Upper lobe of right lung (tissue), 1 donor: Measurements from ENCODE around the gene NPC1L1. TPM values are rescaled to one million over a fixed set of nuclear protein-coding genes. Genes with fewer than 3 reads are reported as not detected.
A peak's percentile ranks its signal among the peaks of the same experiment; 100 is the strongest.

Experiments used
- ATAC-seq: fragments of 200-7000 bp; cut with Tn5 transposase; one replicate; pipeline ENCODE4 v1.9.1; 2020; ENCODE audit warnings: mild to moderate bottlenecking, moderate library complexity
- DNase-seq: peaks from one replicate; pipeline ENCODE4 v3.0.0-alpha.2; 2020
- H3K27ac ChIP-seq: fragments of 200-600 bp; one replicate; pipeline ENCODE4 v1.8.0; 2022
- H3K27me3 ChIP-seq: fragments of 200-600 bp; one replicate; pipeline ENCODE4 v1.8.0; 2022; ENCODE audit warnings: mild to moderate bottlenecking
- H3K36me3 ChIP-seq: fragments of 200-600 bp; one replicate; pipeline ENCODE4 v1.8.0; 2022
- H3K4me1 ChIP-seq: fragments of 200-600 bp; one replicate; pipeline ENCODE4 v1.8.0; 2022
- H3K4me3 ChIP-seq: fragments of 200-600 bp; one replicate; pipeline ENCODE4 v1.8.0; 2022; ENCODE audit warnings: mild to moderate bottlenecking
- H3K9me3 ChIP-seq: fragments of 200-600 bp; one replicate; pipeline ENCODE4 v1.8.0; 2022
- intact Hi-C: fragments of 100-400 bp; cut with DNase I; formaldehyde crosslinking; loops from one replicate; pipeline ENCODE4 v1.11.0; 2022
- total RNA-seq: library from RNA; stranded (reverse); fragmentation: NEBNext Ultra II Directional; extraction: Animal tissue kit (Norgen Biotek cat#: 25700); gene quantifications from one replicate; pipeline ENCODE4 v1.2.1, GENCODE V29; 2021
- TF ChIP-seq, protein P1 (sequence below): fragments of 200-600 bp; IDR thresholded peaks from one replicate; pipeline ENCODE4 v1.8.0; 2022; ENCODE audit warnings: antibody characterized with exemption
- donor health status: DM: no; HTN: yes; CAD: no; lungs with severe emphysema.

Gene NPC1L1
- total RNA-seq, 1 donor from 2014 or later = 0.17 TPM

DNA sequence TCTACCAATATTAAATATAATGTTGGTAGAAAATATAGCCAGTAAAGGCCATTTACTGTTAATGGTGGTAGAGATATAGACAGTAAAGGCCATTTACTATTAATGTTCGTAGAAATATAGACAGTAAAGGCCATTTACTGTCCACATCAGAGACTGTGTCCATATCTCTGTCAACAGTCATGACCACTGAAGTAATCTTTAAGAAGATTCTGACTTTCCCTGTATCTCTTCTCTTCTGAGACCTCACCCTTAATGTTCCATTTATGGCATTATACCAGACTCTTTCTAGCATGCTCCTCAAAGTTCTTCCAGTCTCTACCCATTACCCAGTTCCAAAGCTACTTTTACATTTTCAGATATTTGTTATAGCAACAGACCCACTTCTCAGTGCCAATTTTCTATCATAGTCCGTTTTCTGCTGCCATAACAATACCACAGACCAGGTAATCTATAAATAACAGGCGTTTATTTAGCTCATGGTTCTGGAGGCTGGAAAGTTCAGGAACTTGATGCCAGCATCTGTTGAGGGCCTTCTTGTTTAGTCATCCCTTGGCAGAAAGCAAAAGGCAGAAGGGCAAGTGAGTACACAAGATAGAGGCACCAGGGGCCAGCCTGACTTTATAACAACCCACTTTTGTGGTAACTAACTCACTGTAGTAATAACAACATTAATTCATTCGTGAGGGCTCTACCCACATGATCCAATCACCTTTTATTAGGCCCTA lies 42.7 kb downstream of the NPC1L1 start:
- no peak for ATAC-seq
- H3K4me1 ChIP-seq = no peaks in the 10 kb centered on the region
- no peaks in the 10 kb centered on the region for H3K9me3 ChIP-seq
- no peak overlapping the region for H3K27ac ChIP-seq
- H3K36me3 ChIP-seq = no peaks in the 10 kb centered on the region
- H3K27me3 ChIP-seq = peaks cover 9% of the 10 kb centered on the region
- DNase-seq = no peak
- H3K4me3 ChIP-seq = no peak overlapping the region
- intact Hi-C loops = no loop called here
- TF ChIP-seq, protein P1, sequence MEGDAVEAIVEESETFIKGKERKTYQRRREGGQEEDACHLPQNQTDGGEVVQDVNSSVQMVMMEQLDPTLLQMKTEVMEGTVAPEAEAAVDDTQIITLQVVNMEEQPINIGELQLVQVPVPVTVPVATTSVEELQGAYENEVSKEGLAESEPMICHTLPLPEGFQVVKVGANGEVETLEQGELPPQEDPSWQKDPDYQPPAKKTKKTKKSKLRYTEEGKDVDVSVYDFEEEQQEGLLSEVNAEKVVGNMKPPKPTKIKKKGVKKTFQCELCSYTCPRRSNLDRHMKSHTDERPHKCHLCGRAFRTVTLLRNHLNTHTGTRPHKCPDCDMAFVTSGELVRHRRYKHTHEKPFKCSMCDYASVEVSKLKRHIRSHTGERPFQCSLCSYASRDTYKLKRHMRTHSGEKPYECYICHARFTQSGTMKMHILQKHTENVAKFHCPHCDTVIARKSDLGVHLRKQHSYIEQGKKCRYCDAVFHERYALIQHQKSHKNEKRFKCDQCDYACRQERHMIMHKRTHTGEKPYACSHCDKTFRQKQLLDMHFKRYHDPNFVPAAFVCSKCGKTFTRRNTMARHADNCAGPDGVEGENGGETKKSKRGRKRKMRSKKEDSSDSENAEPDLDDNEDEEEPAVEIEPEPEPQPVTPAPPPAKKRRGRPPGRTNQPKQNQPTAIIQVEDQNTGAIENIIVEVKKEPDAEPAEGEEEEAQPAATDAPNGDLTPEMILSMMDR = no peak

DNA sequence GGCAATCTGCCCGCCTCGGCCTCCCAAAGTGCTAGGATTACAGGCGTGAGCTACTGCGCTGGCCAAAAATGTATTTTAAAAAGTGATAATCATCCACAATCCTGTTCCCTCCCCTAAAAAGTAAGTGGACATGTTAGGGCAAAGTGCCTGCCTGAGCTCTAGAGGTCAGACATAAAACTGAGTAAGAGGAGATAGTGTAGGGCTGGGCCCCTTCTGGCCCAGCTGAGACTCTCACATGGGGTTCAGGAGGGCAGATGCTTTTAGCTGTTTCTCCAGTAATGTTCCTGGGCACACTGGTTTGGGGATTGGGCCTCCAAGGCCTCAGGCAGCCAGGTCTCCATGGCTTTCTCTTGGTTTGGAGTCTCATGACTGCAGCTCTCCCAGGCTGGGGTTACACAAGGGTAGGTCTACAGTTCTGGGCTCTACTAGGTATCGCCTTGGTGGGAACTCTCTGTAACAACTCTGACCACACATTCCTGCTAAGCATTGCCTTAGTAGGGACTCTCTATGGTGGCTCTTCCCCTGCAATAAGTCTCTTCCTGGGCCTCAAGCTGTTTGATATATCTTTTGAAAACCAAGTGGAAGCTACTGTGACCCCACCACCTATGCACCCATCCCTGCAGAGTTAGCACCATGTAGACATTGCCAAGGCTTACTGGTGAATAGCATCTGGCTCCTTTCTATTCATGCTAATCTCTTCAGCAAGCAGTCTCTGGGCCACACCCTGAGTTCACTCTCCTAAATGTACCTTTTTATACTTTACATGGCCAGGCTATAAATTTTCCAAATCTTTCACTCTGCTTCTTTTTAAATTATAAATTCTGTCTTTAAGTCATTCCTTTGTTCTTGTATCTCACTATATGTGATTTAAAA lies 43.7 kb downstream of the NPC1L1 start:
- Histone ChIP-seq H3K27me3 (peaks cover 11% of the 10 kb centered on the region), H3K4me3 (no peak overlapping the region), H3K36me3 (no peaks in the 10 kb centered on the region), H3K4me1 (no peaks in the 10 kb centered on the region), H3K9me3 (no peaks in the 10 kb centered on the region), H3K27ac (no peak overlapping the region)
- DNase-seq (no peak), ATAC-seq (no peak)
- intact Hi-C loops = no loop called here
- TF ChIP-seq, protein P1 = no peak

DNA sequence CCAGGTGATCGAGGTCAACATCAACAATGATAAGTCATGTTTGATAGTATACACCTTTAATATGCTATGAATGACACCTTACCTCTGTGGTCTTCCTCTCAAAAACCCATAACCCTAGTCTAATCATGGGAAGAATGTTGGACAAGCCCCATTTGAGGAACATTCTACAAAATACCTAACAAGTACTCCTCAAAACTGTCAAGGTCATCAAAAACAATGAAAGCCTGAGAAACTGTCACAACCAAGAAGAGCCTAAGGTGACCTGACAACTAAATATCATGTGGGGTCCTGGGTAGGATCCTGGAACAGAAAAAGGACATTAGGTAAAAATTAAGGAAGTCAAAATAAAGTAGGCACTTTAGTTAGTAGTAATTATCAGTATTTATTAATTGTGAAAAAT lies 44.7 kb downstream of the NPC1L1 start:
- no peak overlapping the region for H3K4me3 ChIP-seq
- DNase-seq (no peak), ATAC-seq (no peak)

DNA sequence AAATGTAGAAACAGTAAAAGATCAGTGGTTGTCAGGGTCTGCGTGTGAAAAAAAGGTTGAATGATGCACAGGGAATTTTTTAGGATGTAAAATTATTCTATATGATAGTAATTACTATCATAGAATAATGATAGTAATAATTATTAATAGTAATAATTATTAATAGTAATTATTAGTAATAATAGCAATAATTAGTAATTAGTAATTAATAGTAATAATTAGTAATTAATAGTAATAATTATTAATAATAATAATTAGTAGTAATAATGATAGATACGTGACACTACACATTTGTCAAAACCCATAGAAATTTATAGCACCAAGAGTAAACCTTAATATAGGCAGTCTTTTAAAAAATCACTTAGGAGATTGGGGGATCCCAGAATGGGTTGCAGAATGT lies 46.2 kb downstream of the NPC1L1 start:
- Histone ChIP-seq H3K27me3 (peaks cover 11% of the 10 kb centered on the region), H3K4me3 (no peak overlapping the region), H3K9me3 (no peaks in the 10 kb centered on the region), H3K27ac (no peak overlapping the region), H3K36me3 (no peaks in the 10 kb centered on the region), H3K4me1 (no peaks in the 10 kb centered on the region)
- DNase-seq = no peak
- ATAC-seq = no peak
- intact Hi-C loops = no loop called here
- TF ChIP-seq, protein P1 = no peak

More for the DNA sequence above, 44.7 kb downstream of the NPC1L1 start:
- H3K9me3 ChIP-seq = no peaks in the 10 kb centered on the region
- TF ChIP-seq, protein P1 = no peak
- peaks cover 11% of the 10 kb centered on the region for H3K27me3 ChIP-seq
- no peak overlapping the region for H3K27ac ChIP-seq
- no peaks in the 10 kb centered on the region for H3K4me1 ChIP-seq
- H3K36me3 ChIP-seq = no peaks in the 10 kb centered on the region
- intact Hi-C loops = no loop called here

DNA sequence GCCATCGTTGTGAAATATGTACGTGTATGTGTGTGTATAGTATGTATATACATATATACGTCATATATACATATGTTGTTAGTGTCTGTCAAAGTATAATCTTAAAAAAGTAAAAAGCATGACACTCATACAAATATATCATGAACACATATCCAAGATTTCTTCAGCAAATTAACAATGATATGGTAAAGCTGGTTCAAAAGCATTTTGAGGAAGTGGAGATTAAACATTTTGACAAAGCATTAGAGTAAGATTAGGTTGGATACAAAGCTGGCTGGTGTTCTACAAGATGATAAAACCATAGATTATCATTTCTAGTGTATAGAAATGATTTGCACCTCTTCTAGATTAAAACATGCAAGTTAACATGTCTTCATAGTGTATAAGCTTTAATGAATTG lies 49.9 kb downstream of the NPC1L1 start:
- intact Hi-C loops = no loop called here
- TF ChIP-seq, protein P1 = no peak
- DNase-seq (no peak), ATAC-seq (no peak)
- H3K4me3 ChIP-seq = peak overlapping the region; percentile 84
- peak overlapping the region; percentile 99 for H3K27ac ChIP-seq
- no peaks in the 10 kb centered on the region for H3K9me3 ChIP-seq
- H3K27me3 ChIP-seq = peaks cover 11% of the 10 kb centered on the region
- H3K4me1 ChIP-seq = peaks cover 34% of the 10 kb centered on the region
- no peaks in the 10 kb centered on the region for H3K36me3 ChIP-seq
